Central memory CD8-positive, alpha-beta T cell (primary cell): ENCODE data around the gene NOL9.

Experiments
- ATAC-seq: fragments of 150-1000 bp; cut with Tn5 transposase; replicated peaks from 2 replicates; pipeline ENCODE4 v1.10.0; 2022; ENCODE audit warnings: mild to moderate bottlenecking, moderate FRiP score, moderate number of reproducible peaks; ENCODE audit not compliant: poor library complexity, severe bottlenecking; ENCODE audit errors: extremely low read depth
- DNase-seq, 2 donors: peaks; one replicate each; pipeline ENCODE4 v3.0.0; 2021; ENCODE audit warnings: low spot score in 2 of 2
- H3K27ac Mint-ChIP-seq: one replicate; pipeline ENCODE4 v1.8.0; 2022; ENCODE audit warnings: low read depth, mild to moderate bottlenecking, moderate library complexity, mixed read lengths
- H3K27me3 Mint-ChIP-seq: one replicate; pipeline ENCODE4 v1.8.0; 2022; ENCODE audit warnings: mixed read lengths
- H3K36me3 Mint-ChIP-seq: one replicate; pipeline ENCODE4 v1.8.0; 2022; ENCODE audit warnings: mild to moderate bottlenecking, moderate library complexity, mixed read lengths; ENCODE audit not compliant: insufficient read depth
- H3K4me1 Mint-ChIP-seq: one replicate; pipeline ENCODE4 v1.8.0; 2022; ENCODE audit warnings: mixed read lengths
- H3K4me3 Mint-ChIP-seq: one replicate; pipeline ENCODE4 v1.8.0; 2022; ENCODE audit warnings: mild to moderate bottlenecking, moderate library complexity, mixed read lengths
- H3K9me3 Mint-ChIP-seq: one replicate; pipeline ENCODE4 v1.8.0; 2022; ENCODE audit warnings: mixed read lengths

Gene NOL9

GRCh38 chr1:6519935-6520671 is 34.2 kb downstream of the NOL9 start:
- Mint-ChIP-seq H3K9me3 (no peaks in the 10 kb centered on the region), H3K36me3 (peaks cover 9% of the 10 kb centered on the region), H3K27me3 (no peaks in the 10 kb centered on the region), H3K27ac (no peak overlapping the region), H3K4me1 (no peaks in the 10 kb centered on the region), H3K4me3 (no peak overlapping the region)
- DNase-seq (no peak), ATAC-seq (no peak)

DNA sequence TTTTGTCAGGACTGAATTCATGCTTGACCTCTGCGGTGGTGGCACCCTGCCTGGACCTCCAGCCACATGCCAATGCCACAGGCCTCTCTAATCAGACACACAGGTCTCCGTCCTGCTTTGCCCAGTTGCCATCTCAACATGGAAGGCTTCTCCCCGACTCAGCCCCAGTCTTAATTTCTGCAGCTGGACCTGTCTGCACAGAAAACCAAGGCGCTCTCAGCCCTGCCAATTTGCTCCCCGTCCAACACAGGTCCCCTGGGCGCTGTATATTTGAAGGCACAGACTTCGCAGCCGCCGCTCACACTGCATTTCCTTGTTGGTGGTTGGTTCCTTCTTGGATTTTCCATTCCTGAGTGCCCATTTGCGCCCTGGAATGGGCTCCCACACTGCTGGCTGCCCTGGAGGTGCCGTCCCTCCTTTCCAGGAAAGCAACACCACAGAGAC is 34.8 kb downstream of the NOL9 start:
- Mint-ChIP-seq H3K9me3 (no peaks in the 10 kb centered on the region), H3K4me3 (no peak overlapping the region), H3K27ac (no peak overlapping the region), H3K36me3 (peaks cover 7% of the 10 kb centered on the region), H3K27me3 (no peaks in the 10 kb centered on the region), H3K4me1 (no peaks in the 10 kb centered on the region)
- no peak for DNase-seq
- ATAC-seq, result no peak

- no peak for ATAC-seq
- H3K27me3 Mint-ChIP-seq, result no peaks in the 10 kb centered on the region
- H3K4me1 Mint-ChIP-seq, result no peaks in the 10 kb centered on the region
- no peaks in the 10 kb centered on the region for H3K9me3 Mint-ChIP-seq
- DNase-seq, result no peak
- H3K36me3 Mint-ChIP-seq, result peaks cover 2% of the 10 kb centered on the region
- no peak overlapping the region for H3K4me3 Mint-ChIP-seq
- H3K27ac Mint-ChIP-seq, result no peak overlapping the region
Observed at GRCh38 chr1:6517435-6517851, 36.9 kb downstream of the NOL9 start.

- Mint-ChIP-seq H3K9me3 (no peaks in the 10 kb centered on the region), H3K4me3 (no peak overlapping the region), H3K27me3 (no peaks in the 10 kb centered on the region), H3K36me3 (peaks cover under 1% of the 10 kb centered on the region), H3K4me1 (no peaks in the 10 kb centered on the region), H3K27ac (no peak overlapping the region)
- ATAC-seq (no peak), DNase-seq (no peak)
Observed at GRCh38 chr1:6515771-6516170, 38.5 kb downstream of the NOL9 start.

DNA sequence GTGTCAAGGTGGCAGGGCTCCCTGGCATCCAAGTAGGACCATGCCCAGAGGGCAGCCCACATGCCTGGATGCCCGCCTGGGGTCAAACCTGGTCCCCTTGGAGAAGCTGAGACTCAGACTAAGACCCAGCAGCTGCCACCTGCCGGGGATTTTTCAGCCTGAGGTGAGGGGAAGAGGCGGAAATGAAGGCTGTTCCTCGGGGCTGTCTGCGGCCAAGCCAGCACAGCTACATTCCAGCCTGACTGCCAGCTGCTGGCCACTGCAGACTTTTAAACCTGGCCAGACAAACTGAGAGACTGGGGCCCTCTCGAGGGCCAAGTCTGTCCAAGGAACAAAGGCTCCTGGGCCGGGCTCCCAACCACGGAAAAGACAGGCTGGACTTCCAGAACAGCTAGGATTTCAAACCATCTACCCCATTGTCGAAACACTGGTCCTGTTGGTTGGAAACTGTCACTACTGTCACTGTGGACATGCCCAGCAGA is 41.0 kb downstream of the NOL9 start:
- H3K27ac Mint-ChIP-seq, result no peak overlapping the region
- DNase-seq, result no peak
- H3K27me3 Mint-ChIP-seq, result no peaks in the 10 kb centered on the region
- no peaks in the 10 kb centered on the region for H3K36me3 Mint-ChIP-seq
- H3K9me3 Mint-ChIP-seq, result no peaks in the 10 kb centered on the region
- no peak for ATAC-seq
- H3K4me1 Mint-ChIP-seq, result no peaks in the 10 kb centered on the region
- no peak overlapping the region for H3K4me3 Mint-ChIP-seq

DNA sequence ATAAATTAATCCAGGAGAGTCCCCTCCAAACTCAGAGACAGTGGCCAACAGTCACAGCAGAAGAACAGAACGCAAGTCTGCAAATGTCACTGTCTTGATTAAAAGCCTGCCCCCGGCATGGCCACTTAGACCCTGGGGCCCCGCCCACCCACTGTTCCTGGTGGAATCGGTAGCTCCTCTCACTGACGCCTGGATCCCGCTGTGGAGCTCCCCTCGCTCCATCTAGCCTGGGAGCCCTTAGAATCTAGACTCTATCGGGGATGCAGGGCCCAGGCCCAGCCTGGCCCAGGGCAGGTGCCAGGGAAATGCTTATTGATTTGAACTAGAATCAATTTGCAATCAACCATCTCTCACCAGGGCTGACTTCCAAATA is 41.4 kb downstream of the NOL9 start:
- no peak overlapping the region for H3K27ac Mint-ChIP-seq
- ATAC-seq, result no peak
- no peaks in the 10 kb centered on the region for H3K27me3 Mint-ChIP-seq

DNA sequence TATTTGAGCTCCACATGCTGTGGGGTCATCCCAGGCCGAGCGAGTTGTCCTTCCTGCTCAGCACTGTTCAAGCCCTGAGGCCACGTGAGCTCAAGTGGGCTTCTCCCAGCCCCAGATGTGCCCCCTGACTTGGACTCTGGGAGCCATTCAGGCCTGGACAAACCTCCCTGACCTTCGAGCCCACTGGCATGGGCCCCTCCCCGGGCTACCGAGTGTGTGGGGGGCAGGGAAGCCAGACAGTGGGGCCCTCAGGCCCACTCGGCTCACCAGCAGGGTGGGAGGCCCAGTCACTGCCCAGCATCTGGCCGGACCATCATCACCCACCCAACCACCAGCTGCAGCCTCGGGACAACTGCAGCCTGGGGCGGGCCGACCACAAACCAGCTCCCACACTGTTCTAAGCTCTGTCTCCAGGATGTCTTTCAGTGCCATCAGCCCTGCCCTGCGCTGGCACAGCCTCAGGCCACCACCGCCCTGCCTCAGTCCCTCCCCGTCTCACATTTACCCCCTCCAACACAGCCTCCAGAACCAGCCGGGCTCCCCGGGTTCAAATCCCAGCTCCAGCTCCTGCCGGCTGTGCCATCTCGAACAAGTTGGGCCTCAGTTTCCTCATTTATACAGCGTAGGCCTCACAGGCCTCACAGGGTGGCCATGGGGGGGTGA is 41.9 kb downstream of the NOL9 start:
- Mint-ChIP-seq H3K36me3 (no peaks in the 10 kb centered on the region), H3K27ac (no peak overlapping the region), H3K9me3 (no peaks in the 10 kb centered on the region), H3K4me1 (no peaks in the 10 kb centered on the region), H3K4me3 (no peak overlapping the region), H3K27me3 (no peaks in the 10 kb centered on the region)
- DNase-seq (no peak), ATAC-seq (no peak)

More for the DNA sequence above, 41.4 kb downstream of the NOL9 start:
- Mint-ChIP-seq H3K36me3 (no peaks in the 10 kb centered on the region), H3K4me1 (no peaks in the 10 kb centered on the region), H3K4me3 (no peak overlapping the region), H3K9me3 (no peaks in the 10 kb centered on the region)
- DNase-seq, result no peak

- no peak overlapping the region for H3K27ac Mint-ChIP-seq
- ATAC-seq (no peak), DNase-seq (no peak)
- H3K4me1 Mint-ChIP-seq, result no peaks in the 10 kb centered on the region
- no peaks in the 10 kb centered on the region for H3K36me3 Mint-ChIP-seq
- H3K27me3 Mint-ChIP-seq, result peaks cover 5% of the 10 kb centered on the region
- H3K9me3 Mint-ChIP-seq, result no peaks in the 10 kb centered on the region
- H3K4me3 Mint-ChIP-seq, result no peak overlapping the region
Observed at GRCh38 chr1:6511561-6512244, 42.6 kb downstream of the NOL9 start.

DNA sequence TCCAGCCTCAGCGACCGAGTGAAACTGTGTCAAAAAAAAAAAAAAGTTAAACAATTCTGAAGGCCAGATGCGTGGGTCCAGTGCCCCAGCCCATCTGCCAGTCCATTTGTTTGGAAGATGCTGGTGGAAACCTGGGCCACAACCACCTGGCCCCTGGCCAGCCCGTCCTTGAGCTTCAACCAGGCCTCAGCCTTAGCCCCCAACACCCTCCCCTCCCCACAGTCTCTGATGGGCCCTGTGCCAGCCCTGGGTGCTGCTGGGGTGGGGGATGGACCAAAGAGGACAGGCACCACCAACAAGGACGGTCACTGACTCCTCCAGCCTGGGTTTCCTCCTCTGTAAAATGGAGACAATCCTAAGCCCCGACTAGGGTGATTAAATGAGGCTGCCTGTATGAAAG is 43.3 kb downstream of the NOL9 start:
- H3K4me1 Mint-ChIP-seq, result no peaks in the 10 kb centered on the region
- H3K9me3 Mint-ChIP-seq, result no peaks in the 10 kb centered on the region
- no peak for DNase-seq
- no peak for ATAC-seq
- peaks cover 9% of the 10 kb centered on the region for H3K27me3 Mint-ChIP-seq
- H3K27ac Mint-ChIP-seq, result no peak overlapping the region
- no peak overlapping the region for H3K4me3 Mint-ChIP-seq
- no peaks in the 10 kb centered on the region for H3K36me3 Mint-ChIP-seq

- Mint-ChIP-seq H3K4me3 (no peak overlapping the region), H3K4me1 (no peaks in the 10 kb centered on the region), H3K27me3 (peaks cover 12% of the 10 kb centered on the region), H3K9me3 (no peaks in the 10 kb centered on the region), H3K27ac (no peak overlapping the region), H3K36me3 (no peaks in the 10 kb centered on the region)
- no peak for ATAC-seq
- DNase-seq, result no peak
Observed at GRCh38 chr1:6510493-6510892, 43.8 kb downstream of the NOL9 start.

- no peak for ATAC-seq
- Mint-ChIP-seq H3K36me3 (no peaks in the 10 kb centered on the region), H3K27me3 (peaks cover 18% of the 10 kb centered on the region), H3K4me3 (no peak overlapping the region), H3K4me1 (no peaks in the 10 kb centered on the region), H3K27ac (no peak overlapping the region), H3K9me3 (no peaks in the 10 kb centered on the region)
- no peak for DNase-seq
Observed at GRCh38 chr1:6509919-6510291, 44.4 kb downstream of the NOL9 start.

DNA sequence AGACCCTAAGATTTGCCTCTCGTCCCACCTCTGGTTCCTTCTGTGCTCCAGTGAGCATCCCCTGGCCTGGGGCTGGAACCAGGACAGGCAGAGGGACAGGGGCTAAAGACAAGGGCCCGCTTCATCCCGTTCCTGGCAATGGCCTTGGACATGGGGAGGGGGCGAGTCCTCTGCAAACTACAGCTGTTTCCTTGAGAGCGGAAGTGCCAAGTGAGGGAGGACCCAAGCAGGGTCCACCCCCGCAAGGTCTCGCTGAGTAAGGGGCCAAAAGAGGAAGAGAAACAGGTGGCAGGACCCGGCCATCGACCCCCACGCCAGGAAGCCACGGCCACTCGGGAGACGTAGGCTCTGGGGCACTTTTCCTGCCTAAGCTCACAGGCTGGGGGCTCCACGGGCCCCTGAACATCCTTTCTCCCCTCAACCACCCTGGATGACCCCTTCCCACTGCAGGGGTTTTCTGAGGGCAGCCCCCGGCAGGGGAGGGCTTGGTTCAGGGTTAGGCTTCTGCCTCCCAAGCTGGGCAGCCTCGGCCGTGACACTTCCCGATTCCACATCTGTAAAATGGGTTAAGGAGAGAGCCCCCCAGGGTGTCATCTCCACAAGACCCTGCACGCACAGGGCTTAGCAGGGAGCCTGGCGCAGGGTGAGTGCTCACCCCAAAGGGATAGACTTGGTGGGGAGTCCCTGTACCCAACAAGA is 44.9 kb downstream of the NOL9 start:
- Mint-ChIP-seq H3K36me3 (no peaks in the 10 kb centered on the region), H3K4me1 (no peaks in the 10 kb centered on the region), H3K9me3 (no peaks in the 10 kb centered on the region), H3K4me3 (no peak overlapping the region), H3K27ac (no peak overlapping the region), H3K27me3 (peaks cover 19% of the 10 kb centered on the region)
- ATAC-seq (no peak), DNase-seq (no peak)
